GM12873 (cell line): ENCODE results near the gene CRYBG1.
A peak's percentile ranks its signal among the peaks of the same experiment; 100 is the strongest.

Experiments
- CTCF ChIP-seq: IDR thresholded peaks from 2 replicates; pipeline ENCODE4 v1.5.1; 2012; ENCODE audit warnings: low read depth, mild to moderate bottlenecking, moderate library complexity, low read length, control low read depth; ENCODE audit not compliant: insufficient read depth; ENCODE audit errors: missing control alignments

The CRYBG1 gene, protein sequence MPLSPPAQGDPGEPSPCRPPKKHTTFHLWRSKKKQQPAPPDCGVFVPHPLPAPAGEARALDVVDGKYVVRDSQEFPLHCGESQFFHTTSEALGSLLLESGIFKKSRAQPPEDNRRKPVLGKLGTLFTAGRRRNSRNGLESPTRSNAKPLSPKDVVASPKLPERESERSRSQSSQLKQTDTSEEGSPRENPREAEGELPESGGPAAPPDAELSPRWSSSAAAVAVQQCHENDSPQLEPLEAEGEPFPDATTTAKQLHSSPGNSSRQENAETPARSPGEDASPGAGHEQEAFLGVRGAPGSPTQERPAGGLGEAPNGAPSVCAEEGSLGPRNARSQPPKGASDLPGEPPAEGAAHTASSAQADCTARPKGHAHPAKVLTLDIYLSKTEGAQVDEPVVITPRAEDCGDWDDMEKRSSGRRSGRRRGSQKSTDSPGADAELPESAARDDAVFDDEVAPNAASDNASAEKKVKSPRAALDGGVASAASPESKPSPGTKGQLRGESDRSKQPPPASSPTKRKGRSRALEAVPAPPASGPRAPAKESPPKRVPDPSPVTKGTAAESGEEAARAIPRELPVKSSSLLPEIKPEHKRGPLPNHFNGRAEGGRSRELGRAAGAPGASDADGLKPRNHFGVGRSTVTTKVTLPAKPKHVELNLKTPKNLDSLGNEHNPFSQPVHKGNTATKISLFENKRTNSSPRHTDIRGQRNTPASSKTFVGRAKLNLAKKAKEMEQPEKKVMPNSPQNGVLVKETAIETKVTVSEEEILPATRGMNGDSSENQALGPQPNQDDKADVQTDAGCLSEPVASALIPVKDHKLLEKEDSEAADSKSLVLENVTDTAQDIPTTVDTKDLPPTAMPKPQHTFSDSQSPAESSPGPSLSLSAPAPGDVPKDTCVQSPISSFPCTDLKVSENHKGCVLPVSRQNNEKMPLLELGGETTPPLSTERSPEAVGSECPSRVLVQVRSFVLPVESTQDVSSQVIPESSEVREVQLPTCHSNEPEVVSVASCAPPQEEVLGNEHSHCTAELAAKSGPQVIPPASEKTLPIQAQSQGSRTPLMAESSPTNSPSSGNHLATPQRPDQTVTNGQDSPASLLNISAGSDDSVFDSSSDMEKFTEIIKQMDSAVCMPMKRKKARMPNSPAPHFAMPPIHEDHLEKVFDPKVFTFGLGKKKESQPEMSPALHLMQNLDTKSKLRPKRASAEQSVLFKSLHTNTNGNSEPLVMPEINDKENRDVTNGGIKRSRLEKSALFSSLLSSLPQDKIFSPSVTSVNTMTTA (N-terminal part only)

GRCh38 chr6:106360410-106360988 is at the start of gene CRYBG1:
CRYBG1 (plus strand) TSS chr6:106360717; CDS start chr6:106360909, 192 bp downstream.
- TF ChIP-seq CTCF, result peak; percentile 84

- TF ChIP-seq CTCF, result no peak
Measured at GRCh38 chr6:106315765-106316374, 44.6 kb upstream of the CRYBG1 start.

DNA sequence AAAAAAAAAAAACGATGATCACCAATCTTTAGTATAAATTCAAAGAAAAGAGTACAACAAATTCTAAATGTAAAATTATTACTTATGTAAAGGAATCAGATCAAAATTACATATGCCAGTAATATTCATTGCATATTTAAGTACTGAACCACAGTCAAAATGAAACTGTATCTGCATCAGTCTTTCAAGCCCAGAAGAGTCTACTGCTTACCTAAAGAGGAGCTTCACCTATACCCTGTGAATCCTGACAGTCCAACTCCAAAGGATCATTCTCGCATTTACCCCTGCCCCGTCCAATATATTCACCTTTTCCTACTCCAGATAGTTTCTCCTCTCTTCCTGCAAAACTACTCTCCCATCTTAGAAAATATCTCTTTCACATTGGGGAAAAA is 44.1 kb upstream of the CRYBG1 start:
- no peak for TF ChIP-seq CTCF

GRCh38 chr6:106318061-106318460 is 42.5 kb upstream of the CRYBG1 start:
- no peak for TF ChIP-seq CTCF

- no peak for TF ChIP-seq CTCF
Measured at GRCh38 chr6:106318851-106319250, 41.7 kb upstream of the CRYBG1 start.

- no peak for TF ChIP-seq CTCF
Measured at GRCh38 chr6:106321940-106322339, 38.6 kb upstream of the CRYBG1 start.
